ENCODE results near the gene LHPP.

The LHPP gene

GRCh38 chr10:124448696-124449169 lies 12.9 kb upstream of the LHPP start:
- DNase-seq (ENCODE audit: insufficient read length, low spot score) (no peak), FAIRE-seq (no peak)
- TF ChIP-seq CTCF (IDR thresholded peaks at IDR 0.05; ENCODE audit: insufficient read depth, missing control alignments): no peak

DNA sequence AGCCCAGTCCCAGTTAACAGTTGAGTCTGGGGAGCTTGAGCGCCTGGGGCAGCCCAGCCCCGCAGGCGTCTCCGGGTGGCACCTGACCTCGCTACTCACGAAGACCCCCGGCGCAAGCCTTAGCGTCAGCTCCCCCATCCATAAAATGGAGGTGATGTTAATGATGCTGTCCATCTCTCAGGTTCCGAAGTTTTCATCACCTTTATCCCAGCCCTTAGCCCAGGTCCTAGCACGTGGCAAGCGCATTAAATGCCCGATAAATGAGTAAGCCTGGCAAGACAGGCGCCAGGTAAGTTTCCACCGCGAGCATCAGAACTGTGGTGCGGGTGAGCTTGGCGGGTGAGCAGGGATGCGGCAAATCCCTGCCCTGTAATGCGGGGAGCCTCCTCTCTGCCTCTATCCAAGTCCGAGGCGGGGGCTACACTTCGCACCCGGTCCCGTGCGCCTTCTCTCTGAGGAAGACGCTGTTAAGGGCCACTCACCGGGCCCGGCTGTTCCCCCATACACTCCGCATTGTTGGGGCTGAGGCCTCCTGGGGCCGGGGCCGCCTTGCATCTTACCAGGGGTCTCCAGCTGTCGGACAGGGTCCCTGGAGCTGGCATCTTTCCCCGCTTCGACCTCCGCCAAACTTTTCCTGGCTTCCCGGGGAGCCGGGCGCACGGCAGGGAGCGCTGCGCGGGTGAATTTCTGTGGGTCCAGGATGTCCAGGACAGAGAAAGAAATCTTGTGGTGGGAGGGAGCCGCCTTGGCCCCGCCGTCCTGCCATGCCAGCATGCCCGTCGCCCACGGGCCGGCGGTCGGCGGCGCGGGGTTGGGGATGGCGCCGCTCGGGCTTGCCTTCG lies 12.2 kb upstream of the LHPP start:
- DNase-seq (ENCODE audit: insufficient read length, low spot score) (no peak), FAIRE-seq (no peak)
- no peak for TF ChIP-seq CTCF (IDR thresholded peaks at IDR 0.05; ENCODE audit: insufficient read depth, missing control alignments)

DNA sequence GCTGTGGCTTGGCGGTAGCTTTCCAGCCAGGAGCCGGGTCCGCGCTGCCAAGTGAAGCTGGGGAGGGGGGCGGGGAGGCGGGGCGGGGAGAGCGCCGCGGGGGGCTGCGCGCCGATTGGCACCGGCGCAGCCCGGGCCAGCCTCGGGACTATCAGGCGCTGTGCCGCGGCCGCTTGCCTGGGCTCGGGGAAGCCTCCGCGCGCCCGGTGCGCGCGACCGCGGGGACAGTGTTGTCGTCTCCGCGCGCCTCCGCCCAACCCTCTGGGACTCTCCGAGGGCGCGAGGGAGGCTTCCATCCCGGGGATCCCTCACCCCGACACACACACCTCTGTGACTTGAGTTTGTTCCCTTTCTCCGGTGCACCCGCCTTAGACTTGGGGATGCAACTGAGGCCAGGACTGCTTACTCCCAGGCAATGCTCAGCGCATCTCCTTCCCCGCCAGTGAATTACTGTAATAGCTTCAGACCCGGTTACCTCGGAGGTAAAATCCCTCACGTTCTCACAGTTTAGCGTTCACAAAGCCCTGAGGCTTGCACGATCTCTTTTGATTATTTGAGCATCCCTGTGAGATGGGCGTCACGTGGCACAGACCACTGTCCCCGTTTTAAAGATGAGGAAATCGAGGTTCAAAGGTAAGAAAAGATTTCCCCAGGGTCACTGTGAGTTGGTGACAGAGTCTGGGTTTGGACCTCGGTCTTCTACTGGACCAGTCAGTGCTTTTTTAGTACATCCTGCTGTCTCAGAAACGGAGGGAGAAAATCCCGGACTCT lies 11.4 kb upstream of the LHPP start, which contains the start of gene NKX1-2:
NKX1-2 (minus strand) TSS at position 24 of the 771 bp plus-strand sequence. CDS start 92 bp downstream, outside the sequence.
- DNase-seq (ENCODE audit: insufficient read length, low spot score) (no peak), FAIRE-seq (no peak)
- TF ChIP-seq CTCF (IDR thresholded peaks at IDR 0.05; ENCODE audit: insufficient read depth, missing control alignments): no peak

GRCh38 chr10:124450783-124451057 lies 10.9 kb upstream of the LHPP start:
- DNase-seq (ENCODE audit: insufficient read length, low spot score) (no peak), FAIRE-seq (no peak)
- no peak for TF ChIP-seq CTCF (IDR thresholded peaks at IDR 0.05; ENCODE audit: insufficient read depth, missing control alignments)

GRCh38 chr10:124451276-124451675 lies 10.3 kb upstream of the LHPP start:
- no peak for TF ChIP-seq CTCF (IDR thresholded peaks at IDR 0.05; ENCODE audit: insufficient read depth, missing control alignments)
- DNase-seq (ENCODE audit: insufficient read length, low spot score) (no peak), FAIRE-seq (no peak)

- no peak for DNase-seq (ENCODE audit: insufficient read length, low spot score)
- FAIRE-seq: no peak
- TF ChIP-seq CTCF (IDR thresholded peaks at IDR 0.05; ENCODE audit: insufficient read depth, missing control alignments): no peak
Observed at GRCh38 chr10:124453960-124454610, 7.5 kb upstream of the LHPP start.

Measured in D721Med (cell line).